ENCODE measurements around the gene PLRG1.
A peak's percentile ranks its signal among the peaks of the same experiment; 100 is the strongest.
"Not testable (repeated sequence)": the region's sequence is repeated elsewhere in the genome, so short reads cannot be mapped to it uniquely, and the experiment has no call there.

Gene PLRG1

GRCh38 chr4:154549894-154550790 is at the start of gene PLRG1:
TSS of gene PLRG1 (minus strand) at chr4:154550400. CDS start at chr4:154550308, 92 bp downstream.
- Mint-ChIP-seq H3K4me3 (peak within 1 kb of the TSS; percentile 97), H3K4me1 (ENCODE audit: low read depth) (peaks cover 29% of the 10 kb centered on the region), H3K27ac (peak within 1 kb of the TSS; percentile 90), H3K27me3 (no peaks in the 10 kb centered on the region), H3K9me3 (ENCODE audit: low read depth) (no peaks in the 10 kb centered on the region), H3K36me3 (peaks cover 2% of the 10 kb centered on the region)

GRCh38 chr4:154597798-154598774 is 47.9 kb upstream of the PLRG1 start:
- Mint-ChIP-seq H3K9me3 (ENCODE audit: low read depth) (no peaks in the 10 kb centered on the region), H3K36me3 (no peaks in the 10 kb centered on the region), H3K27me3 (peaks cover 8% of the 10 kb centered on the region), H3K4me3 (no peak overlapping the region), H3K4me1 (ENCODE audit: low read depth) (no peaks in the 10 kb centered on the region), H3K27ac (no peak overlapping the region)

- H3K9me3 Mint-ChIP-seq (ENCODE audit: low read depth); H3K4me3 Mint-ChIP-seq; H3K27ac Mint-ChIP-seq; H3K4me1 Mint-ChIP-seq (ENCODE audit: low read depth); H3K36me3 Mint-ChIP-seq; H3K27me3 Mint-ChIP-seq: not testable (repeated sequence)
Measured at GRCh38 chr4:154597281-154597680, 47.1 kb upstream of the PLRG1 start.

- Mint-ChIP-seq H3K27me3 (peaks cover 5% of the 10 kb centered on the region), H3K36me3 (no peaks in the 10 kb centered on the region), H3K4me1 (ENCODE audit: low read depth) (no peaks in the 10 kb centered on the region), H3K27ac (no peak overlapping the region), H3K9me3 (ENCODE audit: low read depth) (no peaks in the 10 kb centered on the region), H3K4me3 (no peak overlapping the region)
Measured at GRCh38 chr4:154595807-154596206, 45.6 kb upstream of the PLRG1 start.

- not testable (repeated sequence) for H3K27me3 Mint-ChIP-seq; H3K9me3 Mint-ChIP-seq (ENCODE audit: low read depth); H3K4me3 Mint-ChIP-seq; H3K36me3 Mint-ChIP-seq; H3K27ac Mint-ChIP-seq; H3K4me1 Mint-ChIP-seq (ENCODE audit: low read depth)
Measured at GRCh38 chr4:154594343-154594742, 44.1 kb upstream of the PLRG1 start.

- Mint-ChIP-seq H3K9me3 (ENCODE audit: low read depth) (no peaks in the 10 kb centered on the region), H3K36me3 (no peaks in the 10 kb centered on the region), H3K27me3 (peaks cover 11% of the 10 kb centered on the region), H3K27ac (no peak overlapping the region), H3K4me3 (no peak overlapping the region), H3K4me1 (ENCODE audit: low read depth) (no peaks in the 10 kb centered on the region)
Measured at GRCh38 chr4:154593868-154594267, 43.7 kb upstream of the PLRG1 start.

GRCh38 chr4:154591890-154592289 is 41.7 kb upstream of the PLRG1 start:
- Mint-ChIP-seq H3K4me1 (ENCODE audit: low read depth) (no peaks in the 10 kb centered on the region), H3K36me3 (no peaks in the 10 kb centered on the region), H3K9me3 (ENCODE audit: low read depth) (no peaks in the 10 kb centered on the region), H3K27ac (no peak overlapping the region), H3K4me3 (no peak overlapping the region), H3K27me3 (peaks cover 16% of the 10 kb centered on the region)

GRCh38 chr4:154590329-154591006 is 40.3 kb upstream of the PLRG1 start, which contains the start of gene FGA:
TSS of gene FGA (minus strand) at chr4:154590742. CDS start at chr4:154590687, 55 bp downstream.
- H3K4me3 Mint-ChIP-seq = no peak within 1 kb of the TSS
- no peak within 1 kb of the TSS for H3K27ac Mint-ChIP-seq
- H3K9me3 Mint-ChIP-seq (ENCODE audit: low read depth) = no peaks in the 10 kb centered on the region
- H3K27me3 Mint-ChIP-seq = peaks cover 20% of the 10 kb centered on the region
- no peaks in the 10 kb centered on the region for H3K36me3 Mint-ChIP-seq
- H3K4me1 Mint-ChIP-seq (ENCODE audit: low read depth) = no peaks in the 10 kb centered on the region

- H3K4me1 Mint-ChIP-seq (ENCODE audit: low read depth) = no peaks in the 10 kb centered on the region
- no peaks in the 10 kb centered on the region for H3K36me3 Mint-ChIP-seq
- no peak overlapping the region for H3K4me3 Mint-ChIP-seq
- no peaks in the 10 kb centered on the region for H3K9me3 Mint-ChIP-seq (ENCODE audit: low read depth)
- peaks cover 20% of the 10 kb centered on the region for H3K27me3 Mint-ChIP-seq
- H3K27ac Mint-ChIP-seq = no peak overlapping the region
Measured at GRCh38 chr4:154589296-154590197, 39.3 kb upstream of the PLRG1 start.

- Mint-ChIP-seq H3K36me3 (no peaks in the 10 kb centered on the region), H3K4me3 (no peak overlapping the region), H3K27me3 (peaks cover 17% of the 10 kb centered on the region), H3K27ac (no peak overlapping the region), H3K4me1 (ENCODE audit: low read depth) (no peaks in the 10 kb centered on the region), H3K9me3 (ENCODE audit: low read depth) (no peaks in the 10 kb centered on the region)
Measured at GRCh38 chr4:154588198-154588597, 38.0 kb upstream of the PLRG1 start.

GRCh38 chr4:154586296-154587033 is 36.3 kb upstream of the PLRG1 start:
- peaks cover 17% of the 10 kb centered on the region for H3K27me3 Mint-ChIP-seq
- no peak overlapping the region for H3K27ac Mint-ChIP-seq
- no peak overlapping the region for H3K4me3 Mint-ChIP-seq
- no peaks in the 10 kb centered on the region for H3K36me3 Mint-ChIP-seq
- H3K4me1 Mint-ChIP-seq (ENCODE audit: low read depth) = no peaks in the 10 kb centered on the region
- no peaks in the 10 kb centered on the region for H3K9me3 Mint-ChIP-seq (ENCODE audit: low read depth)

- Mint-ChIP-seq H3K27me3 (peaks cover 17% of the 10 kb centered on the region), H3K9me3 (ENCODE audit: low read depth) (no peaks in the 10 kb centered on the region), H3K27ac (no peak overlapping the region), H3K36me3 (no peaks in the 10 kb centered on the region), H3K4me3 (no peak overlapping the region), H3K4me1 (ENCODE audit: low read depth) (no peaks in the 10 kb centered on the region)
Measured at GRCh38 chr4:154585369-154586018, 35.3 kb upstream of the PLRG1 start.

- no peaks in the 10 kb centered on the region for H3K4me1 Mint-ChIP-seq (ENCODE audit: low read depth)
Measured at GRCh38 chr4:154584259-154584658, 34.1 kb upstream of the PLRG1 start.

More at GRCh38 chr4:154584259-154584658, 34.1 kb upstream of the PLRG1 start:
- Mint-ChIP-seq H3K4me3 (no peak overlapping the region), H3K36me3 (no peaks in the 10 kb centered on the region), H3K27me3 (peaks cover 10% of the 10 kb centered on the region), H3K27ac (no peak overlapping the region), H3K9me3 (ENCODE audit: low read depth) (no peaks in the 10 kb centered on the region)

All from activated naive CD8-positive, alpha-beta T cell (primary cell).